GM23338 (cell line): ENCODE data around the gene CA4.

Source experiments
- CREB1 ChIP-seq: fragments of 250-450 bp; sonication (Bioruptor Pico); IDR thresholded peaks from 2 replicates; pipeline ENCODE4 v1.5.0; 2020; ENCODE audit warnings: low read depth, mild to moderate bottlenecking, moderate library complexity
- CTCF ChIP-seq, 2 experiments: fragments of 200-600 bp in 1 of 2; sonication (generic) in 1 of 2; conservative IDR thresholded peaks; 2 replicates each; pipeline versions ENCODE4 v1.5.1 to v1.6.1; 2016 to 2017; ENCODE audit warnings: antibody characterized with exemption in 2 of 2, low read depth in 2 of 2, mild to moderate bottlenecking in 2 of 2, moderate library complexity in 1 of 2
- ETS1 ChIP-seq: IDR thresholded peaks from 2 replicates; pipeline ENCODE4 v1.6.1; 2016; ENCODE audit warnings: antibody characterized with exemption
- EZH2 ChIP-seq: fragments of 200-600 bp; sonication (generic); IDR thresholded peaks from one replicate; pipeline ENCODE4 v1.8.0; 2017; ENCODE audit warnings: antibody characterized with exemption, mild to moderate bottlenecking, low read depth; ENCODE audit not compliant: unreplicated experiment
- EZH2phosphoT487 ChIP-seq: fragments of 200-600 bp; sonication (generic); IDR thresholded peaks from one replicate; pipeline ENCODE4 v1.8.1; 2018; ENCODE audit warnings: antibody characterized with exemption; ENCODE audit not compliant: unreplicated experiment
- NANOG ChIP-seq: IDR thresholded peaks from 2 replicates; pipeline ENCODE4 v1.6.1; 2016; ENCODE audit warnings: antibody characterized with exemption, borderline replicate concordance
- POLR2AphosphoS5 ChIP-seq: IDR thresholded peaks from 2 replicates; pipeline ENCODE4 v1.6.1; 2016; ENCODE audit warnings: antibody characterized with exemption, low read depth
- STAT1 ChIP-seq: IDR thresholded peaks from one replicate; pipeline ENCODE4 v1.6.1; 2016; ENCODE audit warnings: antibody characterized with exemption; ENCODE audit not compliant: unreplicated experiment
- TF ChIP-seq, protein P1 (sequence below): IDR thresholded peaks from one replicate; pipeline ENCODE4 v1.6.1; 2018; ENCODE audit warnings: antibody characterized with exemption; ENCODE audit not compliant: unreplicated experiment

GRCh38 chr17:60107526-60108257 lies 42.1 kb upstream of the CA4 start:
- no peak for TF ChIP-seq CTCF (conservative IDR thresholded peaks at IDR 0.05; ENCODE audit: low read depth in 2 of 2)
- no peak for TF ChIP-seq NANOG
- TF ChIP-seq POLR2AphosphoS5: no peak
- TF ChIP-seq EZH2: no peak
- TF ChIP-seq CREB1 (CRISPR knock-in tag): no peak
- TF ChIP-seq, protein P1, sequence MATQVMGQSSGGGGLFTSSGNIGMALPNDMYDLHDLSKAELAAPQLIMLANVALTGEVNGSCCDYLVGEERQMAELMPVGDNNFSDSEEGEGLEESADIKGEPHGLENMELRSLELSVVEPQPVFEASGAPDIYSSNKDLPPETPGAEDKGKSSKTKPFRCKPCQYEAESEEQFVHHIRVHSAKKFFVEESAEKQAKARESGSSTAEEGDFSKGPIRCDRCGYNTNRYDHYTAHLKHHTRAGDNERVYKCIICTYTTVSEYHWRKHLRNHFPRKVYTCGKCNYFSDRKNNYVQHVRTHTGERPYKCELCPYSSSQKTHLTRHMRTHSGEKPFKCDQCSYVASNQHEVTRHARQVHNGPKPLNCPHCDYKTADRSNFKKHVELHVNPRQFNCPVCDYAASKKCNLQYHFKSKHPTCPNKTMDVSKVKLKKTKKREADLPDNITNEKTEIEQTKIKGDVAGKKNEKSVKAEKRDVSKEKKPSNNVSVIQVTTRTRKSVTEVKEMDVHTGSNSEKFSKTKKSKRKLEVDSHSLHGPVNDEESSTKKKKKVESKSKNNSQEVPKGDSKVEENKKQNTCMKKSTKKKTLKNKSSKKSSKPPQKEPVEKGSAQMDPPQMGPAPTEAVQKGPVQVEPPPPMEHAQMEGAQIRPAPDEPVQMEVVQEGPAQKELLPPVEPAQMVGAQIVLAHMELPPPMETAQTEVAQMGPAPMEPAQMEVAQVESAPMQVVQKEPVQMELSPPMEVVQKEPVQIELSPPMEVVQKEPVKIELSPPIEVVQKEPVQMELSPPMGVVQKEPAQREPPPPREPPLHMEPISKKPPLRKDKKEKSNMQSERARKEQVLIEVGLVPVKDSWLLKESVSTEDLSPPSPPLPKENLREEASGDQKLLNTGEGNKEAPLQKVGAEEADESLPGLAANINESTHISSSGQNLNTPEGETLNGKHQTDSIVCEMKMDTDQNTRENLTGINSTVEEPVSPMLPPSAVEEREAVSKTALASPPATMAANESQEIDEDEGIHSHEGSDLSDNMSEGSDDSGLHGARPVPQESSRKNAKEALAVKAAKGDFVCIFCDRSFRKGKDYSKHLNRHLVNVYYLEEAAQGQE: no peak
- no peak for TF ChIP-seq EZH2phosphoT487
- TF ChIP-seq ETS1: no peak
- TF ChIP-seq STAT1: no peak
